Mucosa of descending colon (tissue), 3 donors: ENCODE results near the gene PCDHGA5. TPM values are rescaled to one million over a fixed set of nuclear protein-coding genes. Genes with fewer than 3 reads are reported as not detected.
A peak's percentile ranks its signal among the peaks of the same experiment; 100 is the strongest.

ENCODE experiments used
- ATAC-seq: fragments of 200-7000 bp; cut with Tn5 transposase; one replicate; pipeline ENCODE4 v1.9.1; 2020; ENCODE audit warnings: mild to moderate bottlenecking, moderate library complexity
- DNase-seq, 3 donors: peaks; one replicate each; pipeline ENCODE4 v3.0.0-alpha.2; 2020
- H3K36me3 ChIP-seq: fragments of 200-600 bp; one replicate; pipeline ENCODE4 v1.8.0; 2021; ENCODE audit warnings: low read depth, mild to moderate bottlenecking
- H3K4me1 ChIP-seq: fragments of 200-600 bp; one replicate; pipeline ENCODE4 v1.8.0; 2021; ENCODE audit warnings: low read depth, mild to moderate bottlenecking
- H3K4me3 ChIP-seq: fragments of 200-600 bp; one replicate; pipeline ENCODE4 v1.8.0; 2021; ENCODE audit warnings: mild to moderate bottlenecking
- H3K9me3 ChIP-seq: fragments of 200-600 bp; one replicate; pipeline ENCODE4 v1.8.0; 2021; ENCODE audit warnings: mild to moderate bottlenecking
- intact Hi-C, 2 donors: fragments of 100-400 bp; cut with DNase I in 1 of 2; cut with micrococcal nuclease in 1 of 2; formaldehyde crosslinking; loops; one replicate each; pipeline versions ENCODE4 v1.11.0 to v1.11.1; 2022; cut with DNase I, micrococcal nuclease
- total RNA-seq, 3 donors: library from RNA; stranded (reverse); fragmentation: NEBNext Ultra II Directional in 2 of 3; extraction: Animal tissue kit (Norgen Biotek cat#: 25700) in 2 of 3; gene quantifications; one replicate each; pipeline versions ENCODE4 v1.2.1 to v1.2.4, GENCODE V29; 2021 to 2023
- TF ChIP-seq, protein P1 (sequence below): fragments of 200-600 bp; IDR thresholded peaks from one replicate; pipeline ENCODE4 v1.8.0; 2022; ENCODE audit warnings: antibody characterized with exemption, mild to moderate bottlenecking
- donor health status: DM: no; HTN: no; CAD: no; lungs with moderate emphysema.
- donor health status: DM: no; HTN: no; CAD: no.
- donor health status: DM: no; HTN: yes; CAD: no.

PCDHGA5 gene
- total RNA-seq, 3 donors from 2014 or later: 1.2 to 4.2 (median 1.2) TPM

DNA sequence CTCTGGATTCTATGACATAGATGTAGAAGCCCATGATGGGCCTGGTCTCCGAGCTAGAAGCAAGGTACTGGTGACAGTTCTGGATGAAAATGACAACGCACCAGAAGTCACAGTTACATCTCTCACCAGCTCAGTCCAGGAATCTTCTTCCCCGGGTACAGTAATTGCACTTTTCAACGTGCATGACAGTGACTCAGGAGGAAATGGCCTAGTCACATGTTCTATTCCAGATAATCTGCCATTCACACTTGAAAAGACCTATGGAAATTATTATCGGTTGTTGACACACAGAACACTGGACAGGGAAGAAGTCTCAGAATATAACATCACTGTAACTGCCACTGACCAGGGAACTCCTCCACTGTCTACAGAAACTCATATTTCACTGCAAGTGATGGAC lies 7.8 kb upstream of the PCDHGA5 start:
- Histone ChIP-seq H3K4me1 (no peaks in the 10 kb centered on the region), H3K36me3 (no peaks in the 10 kb centered on the region), H3K9me3 (peaks cover 47% of the 10 kb centered on the region), H3K4me3 (no peak overlapping the region)
- DNase-seq (no peak), ATAC-seq (no peak)
- TF ChIP-seq, protein P1, sequence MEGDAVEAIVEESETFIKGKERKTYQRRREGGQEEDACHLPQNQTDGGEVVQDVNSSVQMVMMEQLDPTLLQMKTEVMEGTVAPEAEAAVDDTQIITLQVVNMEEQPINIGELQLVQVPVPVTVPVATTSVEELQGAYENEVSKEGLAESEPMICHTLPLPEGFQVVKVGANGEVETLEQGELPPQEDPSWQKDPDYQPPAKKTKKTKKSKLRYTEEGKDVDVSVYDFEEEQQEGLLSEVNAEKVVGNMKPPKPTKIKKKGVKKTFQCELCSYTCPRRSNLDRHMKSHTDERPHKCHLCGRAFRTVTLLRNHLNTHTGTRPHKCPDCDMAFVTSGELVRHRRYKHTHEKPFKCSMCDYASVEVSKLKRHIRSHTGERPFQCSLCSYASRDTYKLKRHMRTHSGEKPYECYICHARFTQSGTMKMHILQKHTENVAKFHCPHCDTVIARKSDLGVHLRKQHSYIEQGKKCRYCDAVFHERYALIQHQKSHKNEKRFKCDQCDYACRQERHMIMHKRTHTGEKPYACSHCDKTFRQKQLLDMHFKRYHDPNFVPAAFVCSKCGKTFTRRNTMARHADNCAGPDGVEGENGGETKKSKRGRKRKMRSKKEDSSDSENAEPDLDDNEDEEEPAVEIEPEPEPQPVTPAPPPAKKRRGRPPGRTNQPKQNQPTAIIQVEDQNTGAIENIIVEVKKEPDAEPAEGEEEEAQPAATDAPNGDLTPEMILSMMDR: no peak
- intact Hi-C loops: no loop called here

DNA sequence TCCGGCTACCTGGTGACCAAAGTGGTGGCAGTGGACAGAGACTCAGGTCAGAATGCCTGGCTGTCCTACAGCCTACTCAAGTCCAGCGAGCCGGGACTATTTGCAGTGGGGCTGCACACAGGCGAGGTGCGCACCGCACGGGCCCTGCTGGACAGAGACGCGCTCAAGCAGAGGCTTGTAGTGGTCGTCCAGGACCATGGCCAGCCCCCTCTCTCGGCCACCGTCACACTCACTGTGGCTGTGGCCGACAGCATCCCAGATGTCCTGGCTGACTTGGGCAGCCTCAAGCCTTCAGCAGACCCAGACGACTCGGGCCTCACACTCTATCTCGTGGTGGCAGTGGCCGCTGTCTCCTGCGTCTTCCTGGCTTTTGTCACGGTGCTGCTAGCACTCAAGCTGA lies 7.0 kb upstream of the PCDHGA5 start:
- no peak for ATAC-seq
- H3K9me3 ChIP-seq: peaks cover 47% of the 10 kb centered on the region
- H3K4me1 ChIP-seq: no peaks in the 10 kb centered on the region
- DNase-seq: no peak
- intact Hi-C loops: no loop called here
- TF ChIP-seq, protein P1: no peak
- H3K36me3 ChIP-seq: no peaks in the 10 kb centered on the region
- H3K4me3 ChIP-seq: no peak overlapping the region

DNA sequence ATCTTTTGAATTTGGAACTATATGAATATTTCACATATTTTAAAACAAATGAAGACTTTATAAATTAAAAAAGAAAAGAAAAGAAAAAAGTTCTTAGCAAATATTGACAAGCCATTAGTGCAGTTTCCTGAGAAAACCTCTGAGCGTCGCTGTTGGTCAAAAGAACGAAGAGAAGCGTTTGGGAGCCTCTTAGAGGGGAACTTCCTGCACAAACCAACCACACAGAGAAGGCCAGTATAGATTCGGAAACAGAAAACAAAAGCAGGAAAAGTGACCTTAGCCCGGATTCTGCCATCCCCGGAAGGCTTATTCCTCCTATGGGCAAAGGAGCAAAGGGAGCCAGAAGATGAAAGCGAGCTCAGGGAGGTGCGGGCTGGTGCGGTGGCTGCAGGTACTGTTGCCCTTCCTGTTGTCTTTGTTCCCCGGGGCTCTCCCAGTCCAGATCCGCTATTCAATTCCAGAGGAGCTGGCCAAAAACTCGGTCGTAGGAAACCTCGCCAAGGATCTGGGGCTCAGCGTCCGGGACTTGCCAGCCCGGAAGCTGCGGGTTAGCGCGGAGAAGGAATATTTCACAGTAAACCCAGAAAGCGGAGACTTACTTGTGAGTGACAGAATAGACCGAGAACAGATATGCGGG lies 4.1 kb upstream of the PCDHGA5 start, which contains the start of gene PCDHGB2:
Gene PCDHGB2, plus strand, starts transcription at position 205 of the 637 bp plus-strand sequence. Its CDS starts 142 bp downstream, at position 347.
- intact Hi-C loops: no loop called here

DNA sequence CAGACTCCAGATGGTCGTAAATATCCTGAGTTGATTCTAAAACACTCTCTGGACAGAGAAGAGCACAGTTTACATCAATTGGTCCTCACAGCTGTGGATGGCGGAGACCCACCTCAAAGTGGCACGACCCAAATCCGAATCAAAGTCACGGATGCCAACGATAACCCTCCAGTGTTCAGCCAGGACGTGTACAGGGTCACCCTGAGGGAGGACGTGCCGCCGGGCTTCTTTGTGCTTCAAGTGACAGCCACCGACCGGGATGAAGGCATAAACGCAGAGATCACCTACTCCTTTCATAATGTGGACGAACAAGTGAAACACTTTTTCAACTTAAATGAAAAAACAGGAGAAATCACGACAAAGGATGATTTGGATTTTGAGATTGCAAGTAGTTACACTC lies 3.3 kb upstream of the PCDHGA5 start:
- DNase-seq (no peak), ATAC-seq (no peak)
- intact Hi-C loops: no loop called here
- TF ChIP-seq, protein P1: no peak
- H3K4me1 ChIP-seq: no peaks in the 10 kb centered on the region
- peaks cover 56% of the 10 kb centered on the region for H3K9me3 ChIP-seq
- H3K4me3 ChIP-seq: no peak overlapping the region
- no peaks in the 10 kb centered on the region for H3K36me3 ChIP-seq

More for the DNA sequence above, 4.1 kb upstream of the PCDHGA5 start, which contains the start of gene PCDHGB2:
- Histone ChIP-seq H3K36me3 (no peaks in the 10 kb centered on the region), H3K9me3 (peaks cover 56% of the 10 kb centered on the region), H3K4me1 (no peaks in the 10 kb centered on the region), H3K4me3 (no peak within 1 kb of the TSS)
- peak; percentile 33 for ATAC-seq
- TF ChIP-seq, protein P1: no peak
- DNase-seq: no peak

DNA sequence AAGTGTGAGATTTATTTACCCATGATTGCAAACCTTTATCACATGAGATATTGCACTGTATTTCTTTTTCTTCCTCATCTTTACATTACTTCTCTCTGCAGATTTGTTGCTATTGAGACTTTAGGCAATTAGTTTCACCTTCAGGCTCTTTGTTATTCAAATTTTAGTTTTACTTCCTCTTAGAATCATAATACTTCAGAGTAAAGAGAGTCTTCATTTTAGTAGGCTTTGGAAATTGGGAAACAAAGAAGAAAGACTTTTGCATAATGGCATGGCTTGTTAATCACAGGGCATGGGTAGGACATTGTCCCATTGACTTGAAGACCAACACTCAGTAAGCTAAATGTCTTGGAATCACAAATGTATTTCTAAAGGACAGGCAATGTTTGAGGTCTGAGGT lies 1.2 kb upstream of the PCDHGA5 start:
- TF ChIP-seq, protein P1: no peak
- DNase-seq (no peak), ATAC-seq (no peak)
- H3K36me3 ChIP-seq: no peaks in the 10 kb centered on the region
- peaks cover 68% of the 10 kb centered on the region for H3K9me3 ChIP-seq
- intact Hi-C loops: no loop called here
- H3K4me1 ChIP-seq: no peaks in the 10 kb centered on the region
- H3K4me3 ChIP-seq: no peak overlapping the region
